ENCODE measurements around the gene SOX13.

DNA sequence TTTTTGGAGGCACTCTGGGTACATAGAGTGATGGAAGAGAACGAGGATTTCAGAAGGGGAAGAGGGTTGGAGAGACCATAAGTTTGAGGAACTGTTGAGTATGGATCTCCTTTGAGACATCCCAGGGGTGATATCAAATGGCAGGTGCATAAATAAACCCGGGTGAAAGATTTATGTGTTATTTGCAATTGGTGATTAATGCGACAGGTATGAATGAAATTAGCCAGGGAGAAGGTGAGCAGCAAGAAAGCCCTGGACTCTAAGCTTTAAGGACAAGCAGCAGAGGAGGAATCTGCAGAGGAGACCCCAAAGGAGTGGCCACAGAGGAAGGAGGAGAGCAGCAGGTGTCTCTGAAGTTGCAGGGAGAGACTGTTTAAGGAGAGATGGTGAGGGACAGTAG is 102.0 kb downstream of the SOX13 start:
- TF ChIP-seq POLR2A (IDR thresholded peaks at IDR 0.05) (no peak), EP300 (IDR thresholded peaks at IDR 0.05) (no peak)
- TF ChIP-seq, protein P1, sequence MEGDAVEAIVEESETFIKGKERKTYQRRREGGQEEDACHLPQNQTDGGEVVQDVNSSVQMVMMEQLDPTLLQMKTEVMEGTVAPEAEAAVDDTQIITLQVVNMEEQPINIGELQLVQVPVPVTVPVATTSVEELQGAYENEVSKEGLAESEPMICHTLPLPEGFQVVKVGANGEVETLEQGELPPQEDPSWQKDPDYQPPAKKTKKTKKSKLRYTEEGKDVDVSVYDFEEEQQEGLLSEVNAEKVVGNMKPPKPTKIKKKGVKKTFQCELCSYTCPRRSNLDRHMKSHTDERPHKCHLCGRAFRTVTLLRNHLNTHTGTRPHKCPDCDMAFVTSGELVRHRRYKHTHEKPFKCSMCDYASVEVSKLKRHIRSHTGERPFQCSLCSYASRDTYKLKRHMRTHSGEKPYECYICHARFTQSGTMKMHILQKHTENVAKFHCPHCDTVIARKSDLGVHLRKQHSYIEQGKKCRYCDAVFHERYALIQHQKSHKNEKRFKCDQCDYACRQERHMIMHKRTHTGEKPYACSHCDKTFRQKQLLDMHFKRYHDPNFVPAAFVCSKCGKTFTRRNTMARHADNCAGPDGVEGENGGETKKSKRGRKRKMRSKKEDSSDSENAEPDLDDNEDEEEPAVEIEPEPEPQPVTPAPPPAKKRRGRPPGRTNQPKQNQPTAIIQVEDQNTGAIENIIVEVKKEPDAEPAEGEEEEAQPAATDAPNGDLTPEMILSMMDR (IDR thresholded peaks at IDR 0.05), result no peak
